Heart left ventricle (tissue), 16 donors: ENCODE results near the gene SDC4. TPM values are rescaled to one million over a fixed set of nuclear protein-coding genes. Genes with fewer than 3 reads are reported as not detected.
A peak's percentile ranks its signal among the peaks of the same experiment; 100 is the strongest.

ENCODE experiments used
- ATAC-seq, 4 donors: fragments of 200-7000 bp; cut with Tn5 transposase; one replicate each; pipeline ENCODE4 v1.9.1; 2020 to 2022; ENCODE audit warnings: moderate library complexity in 4 of 4, mild to moderate bottlenecking in 3 of 4, moderate number of reproducible peaks in 1 of 4
- DNase-seq, 5 donors: peaks; one replicate each; pipeline ENCODE4 v3.0.0-alpha.2; 2020
- H3K27ac ChIP-seq, 12 donors: fragments of 200-600 bp; sonication (generic) in 4 of 12; one replicate each; pipeline versions ENCODE4 v1.5.0 to v1.8.0; 2016 to 2022; ENCODE audit warnings: mild to moderate bottlenecking in 2 of 12
- H3K27me3 ChIP-seq, 9 donors: fragments of 200-600 bp; sonication (generic) in 2 of 9; one replicate each; pipeline versions ENCODE4 v1.5.1 to v1.8.0; 2016 to 2022; ENCODE audit warnings: mild to moderate bottlenecking in 3 of 9
- H3K36me3 ChIP-seq, 9 donors: fragments of 200-600 bp; sonication (generic) in 2 of 9; one replicate each; pipeline versions ENCODE4 v1.5.0 to v1.8.0; 2018 to 2022; ENCODE audit warnings: mild to moderate bottlenecking in 2 of 9
- H3K4me1 ChIP-seq, 12 donors: fragments of 200-600 bp; sonication (generic) in 4 of 12; one replicate each; pipeline versions ENCODE4 v1.5.0 to v1.8.0; 2016 to 2022; ENCODE audit warnings: mild to moderate bottlenecking in 3 of 12
- H3K4me3 ChIP-seq, 12 donors: fragments of 200-600 bp; sonication (generic) in 4 of 12; one replicate each; pipeline versions ENCODE4 v1.5.0 to v1.8.0; 2017 to 2022; ENCODE audit warnings: mild to moderate bottlenecking in 9 of 12, moderate library complexity in 4 of 12
- H3K9me3 ChIP-seq, 12 donors: fragments of 200-600 bp; sonication (generic) in 4 of 12; one replicate each; pipeline versions ENCODE4 v1.5.0 to v1.8.0; 2016 to 2022; ENCODE audit warnings: mild to moderate bottlenecking in 1 of 12
- POLR2A ChIP-seq, 2 donors: fragments of 450-650 bp; IDR thresholded peaks; one replicate each; pipeline ENCODE4 v1.6.1; 2017; ENCODE audit warnings: antibody characterized with exemption in 2 of 2, mild to moderate bottlenecking in 2 of 2, moderate library complexity in 2 of 2
- WGBS, 4 donors: extraction: QIAGEN DNeasy Blood & Tissue Kit in 2 of 4; methylation state at CpG; one replicate each; pipeline versions ENCODE4 v1.1.5 to v1.1.7; 2013 to 2018; 5-methylcytosine and 5-hydroxymethylcytosine counted together
- intact Hi-C, 10 donors: fragments of 100-400 bp; cut with DNase I; formaldehyde crosslinking; loops; one replicate each; pipeline versions ENCODE4 v1.11.1 to v1.14.2; 2022
- polyA plus RNA-seq, 2 donors: library from polyadenylated mRNA; stranded (reverse); fragments of 200-250 nt; gene quantifications; one replicate each; pipeline ENCODE4 v1.2.3, GENCODE V29; 2013
- total RNA-seq, 9 donors: library from RNA; depleted of rRNA in 2 of 9; stranded (reverse); fragments of >200 nt in 2 of 9; fragmentation: NEBNext Ultra II Directional in 3 of 9; extraction: Animal tissue kit (Norgen Biotek cat#: 25700) in 3 of 9; gene quantifications; one replicate each; pipeline versions ENCODE4 v1.1.0 to v1.2.4, GENCODE V29; 2016 to 2023
- TF ChIP-seq, protein P1 (sequence below), 12 donors: fragments of 200-600 bp; sonication (generic) in 4 of 12; IDR thresholded peaks; one replicate each; pipeline versions ENCODE4 v1.5.0 to v1.8.0; 2018 to 2022; ENCODE audit warnings: antibody characterized with exemption in 12 of 12, mild to moderate bottlenecking in 5 of 12
- donor health status: ischemic (EF 13 %, LVEDD 7.1; RV severe dilation, severe dysfunction).
- donor health status: healthy with polysubstance abuse.
- donor health status: DM: no; HTN: yes; CAD: no.
- donor health status: DM: no; HTN: no; CAD: no.
- donor health status: ischemic (EF 25% LVEDD 6.9; RV normal size, moderate dysfunction).
- donor health status: ischemic (EF 25% LVEDD 5.7; RV mildly dilated, moderate dysfunction).
- donor health status: healthy.
- donor health status: DM: yes; HTN: yes; CAD: no.
- donor health status: ischemic (EF 35%, LVEDD 5.7; RV mildly dilated, moderate dysfunction).
- donor health status: nonischemic (EF 11% LVEDD 7.7; RV severe dilation, severe dysfunction).
- donor health status: DM: yes; HTN: yes; CAD: no.
- donor health status: PGD.
- donor health status: ischemic (EF 29% LVEDD 5.4; RV normal size, mild dysfunction).
- donor health status: nonischemic (EF 23%, LVEDD 6.1; RV moderate dilation, normal function).

The SDC4 gene
- total and polyA plus RNA-seq, 11 donors: 44.3 to 140 (median 94.1) TPM

DNA sequence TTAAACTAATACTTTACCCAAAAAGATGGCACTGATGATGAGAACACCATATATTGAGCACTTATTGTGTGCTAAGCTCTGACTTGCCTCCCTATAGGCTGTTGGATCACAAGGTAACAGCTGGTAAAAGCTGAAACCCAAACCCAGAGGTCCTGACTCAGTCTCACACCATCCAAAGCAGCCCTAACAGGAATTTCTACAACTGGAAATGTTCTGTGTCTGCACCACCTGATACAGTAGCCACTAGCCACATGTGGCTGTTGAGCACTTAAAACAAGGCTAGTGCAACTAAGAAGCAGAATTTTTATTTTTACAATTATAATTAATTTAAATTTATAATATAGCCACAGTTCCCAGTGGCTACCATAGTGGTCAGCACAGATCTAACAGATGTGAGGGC, 24.5 kb downstream of the SDC4 start:
- no peak for TF ChIP-seq POLR2A (IDR thresholded peaks at IDR 0.05)
- TF ChIP-seq, protein P1, sequence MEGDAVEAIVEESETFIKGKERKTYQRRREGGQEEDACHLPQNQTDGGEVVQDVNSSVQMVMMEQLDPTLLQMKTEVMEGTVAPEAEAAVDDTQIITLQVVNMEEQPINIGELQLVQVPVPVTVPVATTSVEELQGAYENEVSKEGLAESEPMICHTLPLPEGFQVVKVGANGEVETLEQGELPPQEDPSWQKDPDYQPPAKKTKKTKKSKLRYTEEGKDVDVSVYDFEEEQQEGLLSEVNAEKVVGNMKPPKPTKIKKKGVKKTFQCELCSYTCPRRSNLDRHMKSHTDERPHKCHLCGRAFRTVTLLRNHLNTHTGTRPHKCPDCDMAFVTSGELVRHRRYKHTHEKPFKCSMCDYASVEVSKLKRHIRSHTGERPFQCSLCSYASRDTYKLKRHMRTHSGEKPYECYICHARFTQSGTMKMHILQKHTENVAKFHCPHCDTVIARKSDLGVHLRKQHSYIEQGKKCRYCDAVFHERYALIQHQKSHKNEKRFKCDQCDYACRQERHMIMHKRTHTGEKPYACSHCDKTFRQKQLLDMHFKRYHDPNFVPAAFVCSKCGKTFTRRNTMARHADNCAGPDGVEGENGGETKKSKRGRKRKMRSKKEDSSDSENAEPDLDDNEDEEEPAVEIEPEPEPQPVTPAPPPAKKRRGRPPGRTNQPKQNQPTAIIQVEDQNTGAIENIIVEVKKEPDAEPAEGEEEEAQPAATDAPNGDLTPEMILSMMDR (IDR thresholded peaks at IDR 0.05): no peak
- intact Hi-C loops: loop anchor here in 7 of 10 donors (2.0 to 5.0 kb wide), 6 partner anchors 39 to 449 kb away; partner anchors contain the start of gene SYS1 (in 1 of the 7)
- DNase-seq (no peak), ATAC-seq (no peak)
- Histone ChIP-seq H3K27ac (peak overlapping the region in 3 of 12 donors; percentile 1 to 43 (median 42)), H3K36me3 (peaks cover 0 to 42% (median 26%) of the 10 kb centered on the region in 9 donors), H3K4me3 (no peak overlapping the region), H3K27me3 (no peaks in the 10 kb centered on the region), H3K4me1 (peaks cover 0 to 22% (median 0%) of the 10 kb centered on the region in 12 donors), H3K9me3 (no peaks in the 10 kb centered on the region)

DNA sequence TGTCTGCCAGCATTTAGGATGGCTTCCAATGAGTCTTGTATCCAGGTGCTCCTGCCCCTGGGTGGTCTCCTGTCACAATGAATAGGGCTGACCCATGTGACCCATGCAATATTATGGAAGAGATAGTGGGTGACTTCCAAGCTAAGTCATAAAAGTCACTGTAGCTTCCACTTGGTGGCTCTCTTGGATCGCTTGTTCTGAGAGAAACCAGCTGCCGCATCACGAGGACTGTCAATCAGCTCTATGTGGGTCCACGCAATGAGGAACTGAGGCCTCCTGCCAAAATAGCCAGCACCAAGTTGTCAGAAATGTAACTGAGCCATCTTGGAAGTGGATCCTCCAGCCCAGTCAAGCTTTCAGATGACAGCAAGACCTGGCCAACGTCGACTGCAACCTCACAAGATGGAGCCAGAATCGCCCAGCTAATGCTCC, 25.3 kb downstream of the SDC4 start:
- ATAC-seq (peak; percentile 77 to 82 (median 80)), DNase-seq (peak in 4 of 5 donors; percentile 63 to 80 (median 74))
- Histone ChIP-seq H3K4me1 (peaks cover 0 to 22% (median 0%) of the 10 kb centered on the region in 12 donors), H3K4me3 (no peak overlapping the region), H3K27me3 (peaks cover 0 to 2% (median 0%) of the 10 kb centered on the region in 9 donors), H3K27ac (peak overlapping the region in 2 of 12 donors; percentile 41 to 42), H3K9me3 (no peaks in the 10 kb centered on the region), H3K36me3 (peaks cover 0 to 34% (median 19%) of the 10 kb centered on the region in 9 donors)
- 33 to 46% (median 36%) methylated on average over 7 of the region's 7 CpGs for WGBS, 4 donors
- intact Hi-C loops: loop anchor here in 7 of 10 donors (2.0 to 5.0 kb wide), 6 partner anchors 39 to 449 kb away; partner anchors contain the start of gene SYS1 (in 1 of the 7)
- TF ChIP-seq, protein P1 (IDR thresholded peaks at IDR 0.05): peak; percentile 17 to 63 (median 46)
- TF ChIP-seq POLR2A (IDR thresholded peaks at IDR 0.05): no peak

GRCh38 chr20:45320948-45321595, 27.2 kb downstream of the SDC4 start:
- intact Hi-C loops: loop anchor here in 6 of 10 donors (5.0 kb wide), 4 partner anchors 41 to 451 kb away; partner anchors contain the start of gene SYS1 (in 1 of the 6)
- ATAC-seq (no peak), DNase-seq (no peak)
- no peak overlapping the region for H3K4me3 ChIP-seq
- no peak overlapping the region for H3K27ac ChIP-seq
- 79 to 94% (median 89%) methylated on average over 5 of the region's 5 CpGs for WGBS, 4 donors
- no peak for TF ChIP-seq POLR2A (IDR thresholded peaks at IDR 0.05)
- TF ChIP-seq, protein P1 (IDR thresholded peaks at IDR 0.05): no peak
- no peaks in the 10 kb centered on the region for H3K9me3 ChIP-seq
- H3K27me3 ChIP-seq: peaks cover 4 to 18% (median 8%) of the 10 kb centered on the region in 9 donors
- H3K36me3 ChIP-seq: peaks cover 0 to 18% (median 9%) of the 10 kb centered on the region in 9 donors
- peaks cover 0 to 22% (median 0%) of the 10 kb centered on the region in 12 donors for H3K4me1 ChIP-seq

GRCh38 chr20:45318948-45319347, 29.3 kb downstream of the SDC4 start:
- H3K9me3 ChIP-seq: no peaks in the 10 kb centered on the region

More at GRCh38 chr20:45318948-45319347, 29.3 kb downstream of the SDC4 start:
- peak overlapping the region in 1 of 12 donors; percentile 16 for H3K27ac ChIP-seq
- intact Hi-C loops: loop anchor here (1.0 to 5.0 kb wide), 10 partner anchors 44 to 453 kb away; partner anchors contain the start of gene SYS1 (in 1 of the 10)
- TF ChIP-seq, protein P1 (IDR thresholded peaks at IDR 0.05): no peak
- no peak for TF ChIP-seq POLR2A (IDR thresholded peaks at IDR 0.05)
- no peaks in the 10 kb centered on the region for H3K36me3 ChIP-seq
- DNase-seq: no peak
- peaks cover 7 to 30% (median 24%) of the 10 kb centered on the region in 9 donors for H3K27me3 ChIP-seq
- H3K4me3 ChIP-seq: no peak overlapping the region
- ATAC-seq: no peak
- H3K4me1 ChIP-seq: peaks cover 0 to 22% (median 0%) of the 10 kb centered on the region in 12 donors
- 81 to 86% (median 86%) methylated on average over 2 of the region's 2 CpGs for whole genome bisulfite sequencing, 4 donors
